ENCODE results near the gene ESF1.

DNA sequence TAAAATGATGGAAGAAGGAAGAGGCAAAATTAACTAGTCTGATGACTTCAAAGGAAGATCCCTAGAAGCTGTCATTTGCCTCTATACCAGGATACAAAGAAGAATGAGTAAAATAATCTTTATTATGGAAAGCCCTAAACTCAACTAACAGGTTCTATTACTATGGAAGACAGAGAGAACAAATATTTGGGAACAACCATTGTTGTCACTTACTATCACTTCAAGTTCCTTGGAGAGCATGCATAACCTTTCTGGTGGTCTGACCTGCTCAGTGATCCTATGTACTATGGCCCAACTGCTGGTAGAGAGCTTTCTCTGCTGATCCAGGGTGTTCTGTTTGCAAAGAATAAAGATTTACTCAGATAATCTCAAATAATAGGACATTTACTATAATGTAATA is 83.2 kb downstream of the ESF1 start:
- TF ChIP-seq CTCF (IDR thresholded peaks at IDR 0.05) (no peak), POLR2A (IDR thresholded peaks at IDR 0.05) (no peak)

Measured in adrenal gland (tissue), 5 donors.